Stimulated activated CD4-positive, alpha-beta T cell treated with anti-CD3 and anti-CD28 coated beads, Interleukin-15, amount 100 ng/mL, for 1 hour (primary cell): ENCODE data around the gene WRNIP1.
"Not testable (repeated sequence)": the region's sequence is repeated elsewhere in the genome, so short reads cannot be mapped to it uniquely, and the experiment has no call there.

Experiments used
- DNase-seq, 2 donors: peaks; one replicate each; pipeline ENCODE4 v3.0.0-alpha.2; 2020; ENCODE audit warnings: low read depth in 1 of 2, low spot score in 1 of 2

Gene WRNIP1

DNA sequence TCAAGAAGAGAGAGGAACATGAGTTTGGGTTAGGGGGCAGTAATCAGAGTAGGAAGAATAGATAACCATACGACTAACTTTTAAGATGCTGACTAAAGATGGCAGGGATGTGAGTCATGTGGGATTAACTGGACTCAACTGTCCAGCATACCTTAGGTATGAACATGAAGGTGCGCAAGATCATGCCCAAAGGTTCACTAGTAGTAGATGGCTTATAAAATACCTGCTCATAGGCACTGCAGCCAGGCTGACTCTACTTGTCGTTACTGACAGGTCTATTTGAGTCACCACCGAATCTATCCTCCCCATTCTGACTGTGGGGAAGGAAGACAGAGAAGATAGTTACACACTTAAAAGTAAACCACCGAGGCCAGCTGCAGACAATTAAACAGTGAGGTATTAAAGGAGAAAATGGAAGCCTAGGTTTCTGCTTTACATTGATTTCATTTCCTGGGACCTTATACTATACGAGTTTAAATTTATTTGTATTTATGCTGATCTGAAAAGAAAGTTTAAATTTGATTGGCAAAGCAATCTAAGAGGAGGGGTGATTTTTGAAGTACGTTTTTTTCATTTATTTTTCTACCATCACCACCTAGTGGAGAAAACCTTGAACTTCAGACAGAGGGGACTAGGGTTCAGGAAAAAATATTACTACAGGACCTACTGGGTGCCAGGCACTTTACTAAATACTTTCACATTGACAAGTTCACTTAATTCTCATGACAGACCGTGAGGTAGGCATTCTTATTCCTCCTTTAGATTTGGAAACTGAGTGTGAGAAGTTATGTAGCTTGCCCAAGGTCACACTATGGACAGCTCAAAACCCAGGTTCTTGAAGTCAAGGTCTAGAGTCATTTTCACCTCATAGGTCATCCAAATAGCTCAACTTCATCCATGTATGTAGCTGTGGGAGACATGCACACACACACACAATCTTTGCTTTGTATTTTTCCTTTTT lies 4.0 kb upstream of the WRNIP1 start:
- DNase-seq = no peak

DNA sequence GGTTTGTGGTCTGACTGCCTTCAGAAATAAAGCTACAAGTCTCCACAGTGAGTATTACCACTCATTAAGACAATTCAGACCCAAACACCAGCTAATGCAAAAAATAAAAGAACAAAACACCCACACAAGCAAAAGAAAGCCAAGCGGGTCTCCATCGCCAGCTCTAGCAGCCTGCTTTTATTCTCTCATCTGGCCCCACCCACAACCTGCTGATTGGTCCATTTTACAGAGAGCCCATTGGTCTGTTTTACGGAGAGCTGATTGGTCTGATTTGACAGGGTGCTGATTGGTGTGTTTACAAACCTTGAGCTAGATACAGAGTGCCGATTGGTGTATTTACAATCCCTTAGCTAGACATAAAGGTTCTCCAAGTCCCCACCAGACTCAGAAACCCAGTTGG lies 2.3 kb upstream of the WRNIP1 start:
- not testable (repeated sequence) for DNase-seq

DNA sequence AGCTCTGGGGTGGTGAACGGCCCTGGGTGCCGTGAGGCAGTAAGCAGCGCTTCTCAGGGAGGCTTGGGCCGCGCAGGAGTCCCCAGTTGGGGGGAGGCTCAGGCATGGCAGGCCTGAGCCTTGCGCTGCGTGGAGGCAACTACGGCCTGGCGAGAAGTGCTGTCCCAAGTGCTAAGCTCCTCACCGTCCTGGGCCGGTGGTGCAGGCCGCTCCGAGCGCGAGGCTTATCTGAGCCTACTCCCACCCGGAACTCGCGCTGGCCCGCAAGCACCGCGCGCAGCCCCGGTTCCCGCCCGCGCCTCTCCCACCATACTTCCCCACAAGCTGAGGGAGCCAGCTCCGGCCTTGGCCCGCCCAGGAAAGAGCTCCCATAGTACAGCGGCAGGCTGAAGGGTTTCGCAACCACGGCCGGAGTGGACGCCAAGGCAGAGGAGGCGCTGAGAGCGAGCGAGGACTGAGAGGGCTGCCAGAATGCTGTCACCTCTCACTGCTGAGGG lies 1.8 kb upstream of the WRNIP1 start:
- DNase-seq = no peak

DNA sequence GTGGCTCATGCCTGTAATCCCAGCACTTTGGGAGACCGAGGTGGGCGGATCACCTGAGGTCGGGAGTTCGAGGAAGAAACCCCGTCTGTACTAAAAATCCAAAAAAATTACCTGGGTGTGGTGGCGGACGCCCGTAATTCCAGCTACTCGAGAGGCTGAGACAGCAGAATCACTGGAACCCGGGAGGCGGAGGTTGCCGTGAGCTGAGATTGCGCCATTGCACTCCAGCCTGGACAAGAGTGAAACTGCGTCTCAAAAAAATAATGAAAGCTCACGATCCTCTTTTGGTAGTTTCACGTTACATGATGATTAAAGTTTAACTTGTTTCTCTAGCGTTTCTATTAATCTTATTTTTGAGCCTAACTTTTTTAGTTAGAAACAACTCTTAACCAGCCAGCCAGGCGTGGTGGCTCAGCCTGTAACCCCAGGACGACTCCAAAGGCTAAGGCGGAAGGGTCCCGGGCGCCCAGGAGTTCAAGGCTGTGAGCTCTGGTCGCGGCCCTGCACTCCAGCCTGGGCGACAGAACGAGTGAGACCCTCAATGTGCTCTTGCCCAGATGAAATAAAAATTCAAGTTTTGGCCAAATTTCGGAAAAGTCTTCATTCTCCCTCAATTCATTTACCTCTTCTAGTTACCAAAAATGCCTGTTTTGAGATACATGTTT lies 1.2 kb upstream of the WRNIP1 start:
- DNase-seq = no peak

DNA sequence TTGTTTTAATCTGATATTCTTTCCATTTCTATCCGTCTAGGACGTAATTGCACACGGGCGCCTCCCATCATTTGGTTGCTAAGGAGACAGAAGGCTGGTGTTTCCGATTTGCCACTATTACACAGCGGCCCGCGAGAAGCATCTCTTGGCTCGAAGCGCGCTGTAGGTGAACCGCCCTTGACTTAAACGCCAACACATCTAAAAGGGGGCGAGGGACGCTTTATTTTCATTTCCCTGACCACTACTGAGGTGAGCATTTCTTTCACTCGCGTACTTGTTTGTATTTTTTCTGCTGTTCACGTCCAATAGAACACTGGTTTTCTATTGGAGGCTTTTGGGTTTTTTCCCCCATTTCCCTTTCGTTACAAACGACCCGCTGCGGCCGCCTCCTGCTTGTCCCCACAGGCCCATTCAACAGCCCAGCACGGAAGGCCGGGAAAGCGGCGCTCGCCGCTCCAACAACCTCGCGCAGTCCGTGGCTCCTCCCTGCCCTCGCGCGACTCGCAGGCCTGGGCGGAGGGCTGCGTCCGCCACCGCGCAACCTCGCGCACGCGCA lies 505 bp upstream of the WRNIP1 start:
- DNase-seq = peak; percentile 25 to 29

DNA sequence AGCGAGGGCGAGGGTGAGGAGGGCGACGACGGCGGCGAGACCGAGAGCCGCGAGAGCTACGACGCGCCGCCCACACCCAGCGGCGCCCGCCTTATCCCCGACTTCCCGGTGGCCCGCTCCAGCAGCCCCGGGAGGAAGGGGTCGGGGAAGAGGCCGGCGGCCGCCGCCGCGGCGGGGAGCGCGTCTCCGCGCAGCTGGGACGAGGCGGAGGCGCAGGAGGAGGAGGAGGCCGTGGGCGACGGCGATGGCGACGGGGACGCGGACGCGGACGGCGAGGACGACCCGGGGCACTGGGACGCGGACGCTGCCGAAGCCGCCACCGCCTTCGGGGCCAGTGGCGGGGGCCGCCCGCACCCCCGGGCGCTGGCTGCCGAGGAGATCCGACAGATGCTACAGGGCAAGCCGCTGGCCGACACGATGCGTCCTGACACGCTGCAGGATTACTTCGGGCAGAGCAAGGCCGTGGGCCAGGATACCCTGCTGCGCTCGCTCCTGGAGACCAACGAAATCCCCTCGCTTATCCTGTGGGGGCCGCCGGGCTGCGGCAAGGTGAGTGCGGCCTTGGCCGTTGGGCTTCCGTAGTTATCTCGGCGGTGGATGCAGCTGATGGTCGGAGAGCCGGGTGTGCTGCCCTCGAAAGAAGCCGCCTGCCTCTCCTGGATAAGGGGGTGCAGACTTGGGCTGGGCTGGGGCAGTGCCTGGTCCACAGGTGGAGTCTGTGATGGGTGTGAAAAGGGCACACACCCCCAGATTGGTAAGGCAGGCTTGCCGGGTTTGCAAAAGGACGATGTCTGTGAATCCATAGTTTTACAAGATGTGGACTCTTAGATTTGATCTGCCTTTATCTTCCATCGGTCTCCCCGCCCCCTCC lies 938 bp downstream of the WRNIP1 start:
- peak in 1 of 2 donors; percentile 30 for DNase-seq

DNA sequence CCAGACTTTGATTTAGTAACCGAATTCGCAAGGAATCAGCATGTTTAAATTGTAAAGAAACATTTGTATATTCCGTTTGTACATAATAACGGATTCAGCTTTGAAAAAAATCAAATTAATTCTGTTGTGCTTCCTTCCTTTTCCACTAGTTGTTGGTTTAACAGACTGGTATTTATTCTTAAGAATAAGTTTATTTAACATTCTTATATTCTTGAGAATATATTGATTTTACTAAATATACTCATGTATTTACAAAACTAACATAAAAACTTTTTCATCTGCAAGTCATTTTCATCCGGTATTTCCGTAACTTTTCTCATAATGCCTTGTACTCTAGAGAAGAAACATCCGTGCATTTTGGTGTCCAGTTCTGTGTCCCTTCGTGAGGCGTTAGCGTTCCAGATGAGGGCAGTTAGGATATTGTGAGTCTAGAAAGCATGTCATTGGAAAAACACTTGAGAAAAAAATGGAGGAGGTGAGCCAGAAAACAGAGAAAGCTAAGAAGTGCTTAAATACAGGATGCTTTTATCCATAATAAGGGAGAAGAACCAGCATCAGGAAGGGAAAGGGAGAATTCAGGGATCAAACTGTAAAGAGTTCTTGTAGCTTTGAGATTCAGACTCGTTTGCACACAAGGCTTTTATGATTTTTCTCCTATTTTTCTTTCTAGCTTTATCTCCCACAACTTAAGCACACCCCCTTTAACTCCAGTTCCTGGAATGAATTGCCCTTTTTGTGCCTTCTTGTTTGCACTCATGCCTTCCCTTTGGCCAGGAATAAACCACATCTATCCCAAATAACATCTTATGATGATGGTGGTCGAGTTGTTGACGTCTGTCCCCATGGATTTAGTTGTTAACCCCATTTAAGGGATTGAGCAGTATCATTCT lies 1.8 kb downstream of the WRNIP1 start:
- DNase-seq = no peak

DNA sequence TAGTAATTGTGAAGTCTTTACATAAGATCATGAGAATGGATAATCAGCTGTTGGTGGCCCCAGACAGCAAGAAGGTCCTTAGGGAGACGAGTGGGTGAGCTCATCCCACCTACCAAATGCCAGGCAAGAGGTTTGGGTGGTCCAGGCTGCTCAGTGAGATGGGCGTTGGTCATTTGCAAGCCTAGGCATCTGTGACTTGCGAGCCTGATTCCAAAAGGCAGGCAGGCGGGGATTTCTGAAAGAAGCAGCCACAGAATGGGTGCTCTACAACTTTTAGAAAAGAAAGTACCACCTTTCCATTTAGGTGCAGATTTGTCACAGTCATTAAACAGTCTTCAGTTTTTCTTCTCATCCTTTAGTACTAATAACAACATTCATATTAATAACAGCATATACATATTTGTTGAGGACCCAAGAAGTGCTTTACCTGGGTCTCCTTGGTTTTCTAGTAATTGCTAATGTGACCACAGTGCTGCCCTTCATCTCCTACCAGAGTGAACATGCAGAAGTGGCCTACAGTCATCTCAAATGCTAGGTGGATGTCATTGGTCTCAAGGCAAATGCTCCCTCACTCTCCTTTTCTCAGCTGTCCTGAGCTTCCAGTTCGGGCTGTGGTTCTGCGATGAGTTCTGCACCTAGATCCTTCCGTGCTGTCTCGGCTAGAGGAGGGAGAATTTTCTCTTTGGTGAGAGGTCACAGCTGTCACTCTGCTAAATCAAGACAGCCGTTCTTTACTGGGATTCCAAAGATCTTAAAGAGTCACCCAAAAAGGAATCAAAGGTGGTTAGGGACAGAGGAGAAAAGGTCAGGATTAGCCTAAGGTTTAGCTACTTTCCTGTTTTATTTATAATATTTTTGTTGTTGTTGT lies 2.7 kb downstream of the WRNIP1 start:
- no peak for DNase-seq

DNA sequence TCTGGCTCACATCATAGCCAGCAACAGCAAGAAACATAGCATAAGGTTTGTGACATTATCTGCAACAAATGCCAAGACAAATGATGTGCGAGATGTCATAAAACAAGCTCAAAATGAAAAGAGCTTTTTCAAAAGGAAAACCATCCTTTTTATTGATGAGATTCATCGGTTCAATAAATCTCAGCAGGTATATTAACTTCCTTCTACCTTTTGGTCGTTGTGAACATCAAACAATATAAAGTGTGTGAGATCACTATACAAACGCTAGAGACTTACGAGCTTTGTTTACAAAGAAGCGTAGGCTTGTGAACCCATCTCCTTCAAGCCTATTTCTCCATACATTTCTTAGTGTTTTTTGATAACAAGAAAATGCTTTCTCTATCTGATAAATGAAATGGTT lies 3.5 kb downstream of the WRNIP1 start:
- no peak for DNase-seq

DNA sequence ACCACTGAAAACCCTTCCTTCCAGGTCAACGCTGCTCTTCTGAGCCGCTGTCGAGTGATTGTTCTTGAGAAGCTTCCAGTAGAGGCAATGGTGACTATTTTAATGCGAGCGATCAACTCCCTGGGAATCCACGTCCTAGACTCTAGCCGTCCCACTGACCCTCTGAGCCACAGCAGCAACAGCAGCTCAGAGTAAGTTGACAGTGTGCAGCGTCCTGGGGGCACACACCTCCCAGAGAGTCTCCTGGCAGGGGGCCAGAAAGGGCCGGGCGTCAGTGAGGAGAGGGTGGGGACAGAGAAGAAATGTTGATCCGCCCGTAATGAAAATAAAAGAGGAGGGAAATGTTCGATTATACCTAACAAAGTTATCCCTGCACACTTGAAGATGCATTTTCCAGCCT lies 5.0 kb downstream of the WRNIP1 start:
- DNase-seq = no peak

DNA sequence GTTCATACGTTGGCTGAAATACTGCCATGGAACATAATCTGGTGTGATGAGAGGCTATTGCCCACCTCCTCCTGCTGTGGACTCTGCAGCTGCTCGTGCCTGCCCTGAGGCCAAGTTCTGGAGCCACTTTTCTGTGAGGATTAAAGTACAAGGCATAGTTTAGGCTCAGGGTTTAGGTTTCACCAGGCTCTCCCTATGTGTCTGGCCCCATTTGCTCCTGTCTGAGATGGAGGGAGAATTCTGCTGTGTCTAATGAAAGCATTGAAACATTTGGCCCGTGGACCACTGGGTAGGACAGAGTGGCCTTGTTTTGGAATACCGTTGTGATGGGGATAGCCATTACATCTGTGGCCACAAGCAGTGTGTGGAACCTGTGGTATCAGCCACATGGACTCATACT lies 5.9 kb downstream of the WRNIP1 start:
- no peak for DNase-seq

DNA sequence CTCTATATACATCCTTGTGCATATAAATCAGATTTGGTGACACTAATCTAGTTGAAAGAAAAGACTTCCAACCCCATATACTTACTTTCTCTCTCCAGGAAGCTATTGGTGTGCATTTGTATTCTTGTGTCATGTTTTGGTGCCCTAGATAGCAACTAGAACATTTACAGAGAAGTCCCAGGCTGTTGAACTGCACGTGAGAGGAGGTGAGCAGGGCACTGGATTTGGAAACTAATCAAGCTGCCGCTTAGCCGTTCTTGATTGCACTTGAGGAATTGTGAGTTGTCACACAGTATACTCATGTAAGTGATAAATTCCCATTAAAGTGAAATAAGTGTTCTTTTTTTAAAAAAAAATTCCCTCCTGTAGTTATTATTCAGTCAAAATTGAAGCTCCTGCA lies 7.6 kb downstream of the WRNIP1 start:
- no peak for DNase-seq

DNA sequence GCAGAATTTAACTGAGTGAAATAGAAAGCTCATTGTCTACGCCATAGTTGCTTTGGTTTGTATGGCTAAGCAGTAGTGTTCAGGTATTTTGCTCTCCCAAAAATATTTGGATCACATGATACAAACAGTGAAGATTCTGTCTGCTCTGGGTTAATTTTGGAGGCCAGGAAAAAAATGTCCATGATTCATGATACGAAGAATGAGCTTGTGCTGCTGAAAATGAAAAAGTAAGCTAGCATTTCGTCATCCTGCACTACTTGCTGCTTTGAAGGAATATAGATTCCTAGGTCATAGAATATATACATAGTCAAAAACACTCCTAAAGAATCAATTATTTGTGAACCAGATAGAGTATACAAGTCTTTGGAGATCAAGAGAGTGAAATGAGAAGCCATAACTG lies 8.3 kb downstream of the WRNIP1 start:
- DNase-seq = no peak

DNA sequence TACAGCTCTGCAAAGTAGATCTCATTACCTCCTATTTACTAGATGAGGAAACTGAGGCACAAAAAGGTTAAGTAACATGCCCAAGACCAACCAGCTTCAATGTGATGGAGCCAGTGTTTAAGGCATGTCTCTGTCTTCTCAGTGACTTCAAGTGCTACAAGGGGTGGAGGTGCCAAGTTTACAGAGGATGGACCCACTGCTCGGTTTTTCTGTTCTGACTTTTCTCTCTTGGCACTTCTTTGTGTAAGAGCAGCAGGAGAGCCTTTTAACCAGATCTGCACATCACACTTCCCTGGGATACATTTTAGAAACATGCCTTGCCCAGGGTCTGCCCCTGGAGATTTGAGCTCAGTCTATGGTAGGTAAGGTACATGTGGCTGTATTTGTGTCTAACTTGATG lies 9.8 kb downstream of the WRNIP1 start:
- DNase-seq = no peak

DNA sequence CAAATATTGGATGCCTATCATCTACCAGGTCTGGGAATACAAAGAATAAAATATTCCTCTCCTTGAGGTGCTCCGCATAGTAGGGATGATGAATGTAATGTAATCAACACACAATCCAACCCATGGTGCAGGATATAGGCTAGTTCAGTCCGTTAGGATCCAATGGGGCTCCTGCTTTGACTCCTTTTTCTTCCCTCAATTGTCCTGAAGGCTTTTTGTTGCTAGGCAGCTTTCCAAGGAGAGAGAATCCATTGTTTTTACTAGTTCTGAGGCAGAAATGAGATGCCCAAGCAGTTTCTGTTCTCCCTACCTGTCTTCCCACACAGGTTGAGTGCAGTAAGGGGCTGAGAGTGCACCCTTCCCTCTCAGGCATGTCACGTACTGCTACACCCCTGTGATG lies 12.1 kb downstream of the WRNIP1 start:
- no peak for DNase-seq

DNA sequence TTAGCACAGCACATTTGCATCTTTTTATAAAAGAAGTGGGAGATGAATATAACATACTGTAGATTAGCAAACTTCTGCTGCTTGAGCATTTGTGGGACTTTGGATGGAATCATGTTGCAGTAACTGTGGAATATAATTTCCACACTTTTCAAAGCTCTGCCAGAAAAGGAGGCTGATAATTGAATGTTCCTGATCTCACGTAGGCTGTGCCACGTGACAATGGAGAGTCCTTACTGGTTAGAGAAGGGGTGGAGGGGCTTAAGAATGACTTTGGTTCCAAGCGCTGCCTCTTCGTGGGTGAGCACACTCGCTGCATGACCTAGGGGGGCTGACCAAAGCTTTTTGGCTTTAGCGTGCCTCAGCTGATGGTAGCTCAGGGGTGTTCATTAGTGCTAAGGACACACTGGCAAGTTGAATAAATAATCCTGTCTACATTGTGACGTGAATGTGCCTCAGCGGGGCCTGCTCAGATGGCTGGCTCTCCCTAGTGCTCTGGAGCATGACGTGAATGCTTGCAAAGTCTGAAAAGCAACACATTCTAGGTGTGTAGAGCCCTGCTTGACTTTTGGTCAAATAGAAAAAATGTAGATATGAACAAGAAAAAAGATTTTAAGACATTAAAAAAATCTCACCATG lies 15.0 kb downstream of the WRNIP1 start:
- DNase-seq = no peak

DNA sequence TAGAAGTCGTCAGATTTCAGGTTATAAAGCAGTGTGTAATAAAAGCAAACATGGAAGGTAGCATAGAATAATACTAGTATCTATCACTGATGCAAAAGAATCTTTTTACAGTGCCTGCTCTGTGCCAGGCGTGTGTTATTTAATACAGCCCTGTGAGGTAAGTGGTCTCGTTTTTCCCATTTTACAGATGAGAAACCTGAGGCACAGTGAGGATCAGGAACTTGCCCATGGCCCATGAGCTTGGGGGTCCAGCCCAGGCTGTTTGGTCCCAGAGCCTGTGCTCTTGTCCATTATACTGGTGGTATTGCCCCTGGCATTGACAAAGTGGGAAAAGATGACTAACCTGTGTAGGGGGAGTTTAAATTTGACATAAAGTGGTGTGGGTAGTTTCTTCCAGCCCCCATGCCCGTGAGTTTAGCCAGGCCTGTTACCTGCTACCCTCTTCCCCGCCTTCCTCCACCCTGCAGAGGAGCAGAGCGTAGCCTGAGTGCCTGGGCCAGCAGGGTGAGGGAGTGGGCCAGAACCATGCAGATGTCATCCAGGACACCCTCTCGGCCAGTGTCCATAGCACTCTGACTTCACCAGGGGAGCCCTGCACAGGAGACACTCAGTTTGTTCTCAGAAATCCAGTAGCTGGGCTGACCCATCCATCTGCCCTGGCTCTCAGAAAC lies 16.6 kb downstream of the WRNIP1 start:
- no peak for DNase-seq

DNA sequence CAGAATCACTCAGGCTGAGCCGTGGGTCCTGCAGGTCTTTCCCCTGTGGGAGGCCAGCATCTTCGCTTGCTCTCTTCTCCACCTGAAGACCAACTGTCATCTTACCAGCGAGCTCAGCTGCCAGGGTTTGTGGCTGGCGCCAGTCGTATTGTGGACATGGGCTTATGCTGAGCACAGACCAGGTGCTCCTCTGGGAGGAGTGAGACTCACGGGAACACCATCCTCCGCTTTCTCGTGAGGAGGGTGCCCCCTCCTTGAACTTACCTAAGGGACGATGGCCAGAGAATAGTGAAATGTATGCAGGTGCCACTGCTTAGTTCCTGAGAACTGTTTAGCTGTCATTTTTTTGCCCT lies 17.1 kb downstream of the WRNIP1 start:
- DNase-seq = no peak
